Dendritic cell treated with granulocyte-macrophage colony-stimulating factor and Interleukin-4, amounts not matched to agents 40 ng/mL and 50 ng/mL, for 4 days (primary cell): ENCODE results near the gene VPS8.

Experiments used
- H3K27ac Mint-ChIP-seq: one replicate; pipeline ENCODE4 v1.8.0; 2022; ENCODE audit warnings: mild to moderate bottlenecking, mixed read lengths
- H3K27me3 Mint-ChIP-seq: one replicate; pipeline ENCODE4 v1.8.0; 2022; ENCODE audit warnings: mild to moderate bottlenecking, mixed read lengths
- H3K36me3 Mint-ChIP-seq: one replicate; pipeline ENCODE4 v1.8.0; 2022; ENCODE audit warnings: low read depth, mixed read lengths
- H3K4me1 Mint-ChIP-seq: one replicate; pipeline ENCODE4 v1.8.0; 2022; ENCODE audit warnings: low read depth, mixed read lengths
- H3K4me3 Mint-ChIP-seq: one replicate; pipeline ENCODE4 v1.8.0; 2022; ENCODE audit warnings: mild to moderate bottlenecking, moderate library complexity, mixed read lengths
- H3K9me3 Mint-ChIP-seq: one replicate; pipeline ENCODE4 v1.8.0; 2022; ENCODE audit warnings: mixed read lengths
- intact Hi-C: fragments of 100-400 bp; cut with micrococcal nuclease; formaldehyde crosslinking; loops from one replicate; pipeline ENCODE4 v1.15.0; 2022

Gene VPS8

GRCh38 chr3:184808021-184808420 is 3.9 kb upstream of the VPS8 start:
- intact Hi-C loops, result no loop called here

GRCh38 chr3:184810146-184810545 is 1.8 kb upstream of the VPS8 start:
- no peaks in the 10 kb centered on the region for H3K9me3 Mint-ChIP-seq
- H3K36me3 Mint-ChIP-seq, result peaks cover 6% of the 10 kb centered on the region
- H3K4me3 Mint-ChIP-seq, result no peak overlapping the region
- peaks cover 53% of the 10 kb centered on the region for H3K4me1 Mint-ChIP-seq
- intact Hi-C loops, result no loop called here
- no peaks in the 10 kb centered on the region for H3K27me3 Mint-ChIP-seq
- H3K27ac Mint-ChIP-seq, result no peak overlapping the region

More at GRCh38 chr3:184808021-184808420, 3.9 kb upstream of the VPS8 start:
- H3K27ac Mint-ChIP-seq, result no peak overlapping the region
- no peak overlapping the region for H3K4me3 Mint-ChIP-seq
- H3K4me1 Mint-ChIP-seq, result peaks cover 50% of the 10 kb centered on the region
- no peaks in the 10 kb centered on the region for H3K27me3 Mint-ChIP-seq
- H3K36me3 Mint-ChIP-seq, result peaks cover 6% of the 10 kb centered on the region
- no peaks in the 10 kb centered on the region for H3K9me3 Mint-ChIP-seq

- no peaks in the 10 kb centered on the region for H3K9me3 Mint-ChIP-seq
- no peaks in the 10 kb centered on the region for H3K27me3 Mint-ChIP-seq
- intact Hi-C loops, result no loop called here
- H3K27ac Mint-ChIP-seq, result peak overlapping the region; percentile 86
- peaks cover 11% of the 10 kb centered on the region for H3K36me3 Mint-ChIP-seq
- H3K4me3 Mint-ChIP-seq, result no peak overlapping the region
- H3K4me1 Mint-ChIP-seq, result peaks cover 44% of the 10 kb centered on the region
These were observed 932 bp upstream of the VPS8 start for GRCh38 chr3:184811034-184811433.

GRCh38 chr3:184811663-184811998 is 335 bp upstream of the VPS8 start:
- Mint-ChIP-seq H3K9me3 (no peaks in the 10 kb centered on the region), H3K4me1 (peaks cover 43% of the 10 kb centered on the region), H3K27me3 (no peaks in the 10 kb centered on the region), H3K4me3 (peak overlapping the region; percentile 81), H3K36me3 (peaks cover 17% of the 10 kb centered on the region), H3K27ac (peak overlapping the region; percentile 86)
- intact Hi-C loops, result no loop called here

- peaks cover 26% of the 10 kb centered on the region for H3K36me3 Mint-ChIP-seq
- H3K27ac Mint-ChIP-seq, result peak overlapping the region; percentile 86
- intact Hi-C loops, result no loop called here
- no peaks in the 10 kb centered on the region for H3K27me3 Mint-ChIP-seq
- H3K4me1 Mint-ChIP-seq, result peaks cover 47% of the 10 kb centered on the region
- H3K4me3 Mint-ChIP-seq, result peak overlapping the region; percentile 81
- no peaks in the 10 kb centered on the region for H3K9me3 Mint-ChIP-seq
These were observed 686 bp downstream of the VPS8 start for GRCh38 chr3:184812662-184813042.

- no peak overlapping the region for H3K27ac Mint-ChIP-seq
- no peaks in the 10 kb centered on the region for H3K9me3 Mint-ChIP-seq
- peaks cover 33% of the 10 kb centered on the region for H3K36me3 Mint-ChIP-seq
- H3K27me3 Mint-ChIP-seq, result no peaks in the 10 kb centered on the region
- intact Hi-C loops, result no loop called here
- H3K4me3 Mint-ChIP-seq, result peak overlapping the region; percentile 81
- peaks cover 46% of the 10 kb centered on the region for H3K4me1 Mint-ChIP-seq
These were observed 1.4 kb downstream of the VPS8 start for GRCh38 chr3:184813357-184813756.

GRCh38 chr3:184814214-184814613 is 2.2 kb downstream of the VPS8 start:
- Mint-ChIP-seq H3K27ac (peak overlapping the region; percentile 32), H3K27me3 (no peaks in the 10 kb centered on the region), H3K4me3 (no peak overlapping the region), H3K36me3 (peaks cover 34% of the 10 kb centered on the region), H3K9me3 (no peaks in the 10 kb centered on the region), H3K4me1 (peaks cover 46% of the 10 kb centered on the region)
- intact Hi-C loops, result no loop called here

GRCh38 chr3:184815046-184815930 is 3.3 kb downstream of the VPS8 start:
- no peak overlapping the region for H3K4me3 Mint-ChIP-seq
- no peak overlapping the region for H3K27ac Mint-ChIP-seq

GRCh38 chr3:184816614-184817013 is 4.6 kb downstream of the VPS8 start:
- H3K4me1 Mint-ChIP-seq, result peaks cover 57% of the 10 kb centered on the region
- no peaks in the 10 kb centered on the region for H3K27me3 Mint-ChIP-seq
- H3K27ac Mint-ChIP-seq, result no peak overlapping the region
- intact Hi-C loops, result no loop called here
- H3K9me3 Mint-ChIP-seq, result no peaks in the 10 kb centered on the region
- H3K36me3 Mint-ChIP-seq, result peaks cover 41% of the 10 kb centered on the region
- H3K4me3 Mint-ChIP-seq, result no peak overlapping the region

More at GRCh38 chr3:184815046-184815930, 3.3 kb downstream of the VPS8 start:
- peaks cover 54% of the 10 kb centered on the region for H3K4me1 Mint-ChIP-seq
- H3K36me3 Mint-ChIP-seq, result peaks cover 39% of the 10 kb centered on the region
- H3K27me3 Mint-ChIP-seq, result no peaks in the 10 kb centered on the region
- H3K9me3 Mint-ChIP-seq, result no peaks in the 10 kb centered on the region
- intact Hi-C loops, result no loop called here

- no peak overlapping the region for H3K4me3 Mint-ChIP-seq
- H3K27ac Mint-ChIP-seq, result peak overlapping the region; percentile 55
- peaks cover 49% of the 10 kb centered on the region for H3K36me3 Mint-ChIP-seq
- no peaks in the 10 kb centered on the region for H3K27me3 Mint-ChIP-seq
- no peaks in the 10 kb centered on the region for H3K9me3 Mint-ChIP-seq
- peaks cover 45% of the 10 kb centered on the region for H3K4me1 Mint-ChIP-seq
- intact Hi-C loops, result no loop called here
These were observed 8.6 kb downstream of the VPS8 start for GRCh38 chr3:184820525-184820924.

- no peak overlapping the region for H3K27ac Mint-ChIP-seq
- H3K4me1 Mint-ChIP-seq, result peaks cover 45% of the 10 kb centered on the region
- H3K36me3 Mint-ChIP-seq, result peaks cover 50% of the 10 kb centered on the region
- H3K27me3 Mint-ChIP-seq, result no peaks in the 10 kb centered on the region
- no peaks in the 10 kb centered on the region for H3K9me3 Mint-ChIP-seq
- H3K4me3 Mint-ChIP-seq, result no peak overlapping the region
- intact Hi-C loops, result no loop called here
These were observed 9.1 kb downstream of the VPS8 start for GRCh38 chr3:184821034-184821433.

- no peaks in the 10 kb centered on the region for H3K9me3 Mint-ChIP-seq
These were observed 10.1 kb downstream of the VPS8 start for GRCh38 chr3:184822081-184822480.

GRCh38 chr3:184822654-184823053 is 10.7 kb downstream of the VPS8 start:
- no peaks in the 10 kb centered on the region for H3K9me3 Mint-ChIP-seq
- H3K4me1 Mint-ChIP-seq, result peaks cover 30% of the 10 kb centered on the region
- no peak overlapping the region for H3K27ac Mint-ChIP-seq
- no peaks in the 10 kb centered on the region for H3K27me3 Mint-ChIP-seq
- intact Hi-C loops, result no loop called here
- peaks cover 45% of the 10 kb centered on the region for H3K36me3 Mint-ChIP-seq
- no peak overlapping the region for H3K4me3 Mint-ChIP-seq

More at GRCh38 chr3:184822081-184822480, 10.1 kb downstream of the VPS8 start:
- peaks cover 44% of the 10 kb centered on the region for H3K36me3 Mint-ChIP-seq
- H3K27me3 Mint-ChIP-seq, result no peaks in the 10 kb centered on the region
- intact Hi-C loops, result no loop called here
- H3K27ac Mint-ChIP-seq, result no peak overlapping the region
- peaks cover 36% of the 10 kb centered on the region for H3K4me1 Mint-ChIP-seq
- no peak overlapping the region for H3K4me3 Mint-ChIP-seq

- peaks cover 25% of the 10 kb centered on the region for H3K4me1 Mint-ChIP-seq
- no peak overlapping the region for H3K27ac Mint-ChIP-seq
- no peaks in the 10 kb centered on the region for H3K9me3 Mint-ChIP-seq
- no peaks in the 10 kb centered on the region for H3K27me3 Mint-ChIP-seq
- peaks cover 51% of the 10 kb centered on the region for H3K36me3 Mint-ChIP-seq
- intact Hi-C loops, result no loop called here
- no peak overlapping the region for H3K4me3 Mint-ChIP-seq
These were observed 12.0 kb downstream of the VPS8 start for GRCh38 chr3:184823990-184824389.
